Panc1 (cell line): ENCODE results near the gene ZNF568. TPM values are rescaled to one million over a fixed set of nuclear protein-coding genes. Genes with fewer than 3 reads are reported as not detected.

Experiments
- ATAC-seq: fragments of 200-7000 bp; cut with Tn5 transposase; 2 replicates; pipeline ENCODE4 v1.9.1; 2020; ENCODE audit warnings: mild to moderate bottlenecking, moderate library complexity
- BruUV-seq: library from RNA; stranded (reverse); fragments of 400-500 nt; replicated peaks from 2 replicates; lab custom pipeline; 2021; lab: Mats Ljungman, UMichigan
- CTCF ChIA-PET: fragments of 300-600 bp; sonication (Branson Sonifier 250); formaldehyde crosslinking; loops from one replicate; lab custom pipeline; 2022; ENCODE audit warnings: antibody characterized with exemption; lab: Charles Lee
- POLR2A ChIA-PET: fragments of 300-600 bp; sonication (Branson Sonifier 250); formaldehyde crosslinking; loops from one replicate; lab custom pipeline; 2022; ENCODE audit warnings: antibody characterized with exemption; lab: Charles Lee
- DNase-seq: peaks from one replicate; pipeline ENCODE4 v3.0.0-alpha.2; 2010; ENCODE audit warnings: low read depth, low spot score
- H3K27ac ChIP-seq: 2 replicates; pipeline ENCODE4 v1.5.1; 2011; ENCODE audit warnings: mild to moderate bottlenecking, low read length, inconsistent platforms
- H3K27me3 ChIP-seq: fragments of 200-500 bp; sonication (Bioruptor generic); 2 replicates; pipeline ENCODE4 v1.6.0; 2014; ENCODE audit warnings: low read length, inconsistent platforms; ENCODE audit not compliant: control insufficient read depth, insufficient read depth
- H3K36me3 ChIP-seq: fragments of 200-500 bp; sonication (Bioruptor generic); 2 replicates; pipeline ENCODE4 v1.5.1; 2014; ENCODE audit warnings: inconsistent platforms, mild to moderate bottlenecking, low read length, moderate library complexity; ENCODE audit not compliant: control insufficient read depth, insufficient read depth
- H3K4me1 ChIP-seq: 2 replicates; pipeline ENCODE4 v1.5.1; 2011; ENCODE audit warnings: inconsistent platforms, mild to moderate bottlenecking, low read length, moderate library complexity; ENCODE audit not compliant: control insufficient read depth, insufficient read depth
- H3K4me3 ChIP-seq, 2 experiments: 2 replicates each; pipeline ENCODE4 v1.5.1; 2011 to 2012; ENCODE audit warnings: low read depth in 2 of 2, low read length in 2 of 2, mild to moderate bottlenecking in 2 of 2, inconsistent platforms in 1 of 2, moderate library complexity in 1 of 2
- H3K9me3 ChIP-seq: fragments of 200-500 bp; sonication (Bioruptor generic); 2 replicates; pipeline ENCODE4 v1.5.1; 2014; ENCODE audit warnings: low read depth, mild to moderate bottlenecking, inconsistent platforms, low read length, moderate library complexity; ENCODE audit not compliant: control insufficient read depth, insufficient read depth
- POLR2AphosphoS5 ChIP-seq: IDR thresholded peaks from 2 replicates; pipeline ENCODE4 v1.6.1; 2012; ENCODE audit warnings: mild to moderate bottlenecking, low read depth, low read length, moderate library complexity
- REST ChIP-seq, 2 experiments: IDR thresholded peaks; 2 replicates each; pipeline ENCODE4 v1.6.1; 2011 to 2012; ENCODE audit warnings: low read depth in 2 of 2, control low read depth in 1 of 2, low read length in 1 of 2, mild to moderate bottlenecking in 1 of 2, moderate library complexity in 1 of 2; ENCODE audit not compliant: insufficient read depth in 1 of 2
- SIN3A ChIP-seq: IDR thresholded peaks from 2 replicates; pipeline ENCODE4 v1.6.1; 2012; ENCODE audit warnings: low read depth, mild to moderate bottlenecking, low read length, moderate library complexity, borderline replicate concordance; ENCODE audit not compliant: insufficient read depth
- TCF7L2 ChIP-seq: IDR thresholded peaks from 2 replicates; pipeline ENCODE4 v1.6.1; 2011; ENCODE audit warnings: mild to moderate bottlenecking, low read depth, low read length, inconsistent platforms
- in situ Hi-C: cut with HindIII; loops from 2 replicates; pipeline ENCODE4 v1.10.0; 2016; ENCODE audit warnings: low sequenced_read_pairs, low pct_unique_long_range_greater_than_20kb
- intact Hi-C: fragments of 100-400 bp; cut with micrococcal nuclease; formaldehyde crosslinking; loops from one replicate; pipeline ENCODE4 v1.10.0; 2022; ENCODE audit not compliant: unreplicated experiment
- total RNA-seq: library from RNA; stranded (reverse); gene quantifications from one replicate; pipeline ENCODE4 v1.2.1, GENCODE V29; 2021; ENCODE audit not compliant: unreplicated experiment
- TF ChIP-seq, protein P1 (sequence below): fragments of 450-650 bp; IDR thresholded peaks from 2 replicates; pipeline ENCODE4 v1.5.1; 2017; ENCODE audit warnings: mild to moderate bottlenecking

Gene ZNF568
- total RNA-seq, 1 experiment from 2014 or later: 19.3 TPM

DNA sequence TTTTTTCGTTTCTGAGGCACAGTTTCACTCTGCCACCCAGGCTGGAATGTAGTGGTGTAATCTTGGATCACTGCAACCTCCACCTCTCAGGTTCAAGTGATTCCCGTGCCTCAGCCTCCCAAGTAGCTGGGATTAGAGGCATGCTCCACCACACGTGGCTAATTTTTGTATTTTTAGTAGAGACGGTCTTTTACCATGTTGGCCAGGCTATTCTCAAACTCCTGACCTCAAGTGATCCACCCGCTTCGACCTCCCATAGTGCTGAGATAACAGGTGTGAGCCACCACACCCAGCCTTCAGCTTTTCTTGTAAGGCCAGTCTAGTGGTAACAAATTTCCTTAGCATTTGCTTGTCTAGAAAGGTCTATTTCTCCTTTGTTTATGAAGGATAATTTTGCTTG lies 46.2 kb downstream of the ZNF568 start:
- Histone ChIP-seq H3K9me3 (no peaks in the 10 kb centered on the region; the same call in 1 of the 2 replicates), H3K27me3 (no peaks in the 10 kb centered on the region), H3K36me3 (no peaks in the 10 kb centered on the region), H3K4me3 (no peak overlapping the region), H3K27ac (no peak overlapping the region), H3K4me1 (no peaks in the 10 kb centered on the region)
- ATAC-seq: no peak
- DNase-seq: no peak
- CTCF ChIA-PET: no interaction called here
- POLR2A ChIA-PET: interaction anchor here (1.0 kb wide), 1 partner anchor 31 kb away, joined by 6 read pairs; no protein-coding TSS in a partner anchor
- in situ Hi-C loops (no loop called here), intact Hi-C loops (no loop called here)
- TF ChIP-seq, protein P1, sequence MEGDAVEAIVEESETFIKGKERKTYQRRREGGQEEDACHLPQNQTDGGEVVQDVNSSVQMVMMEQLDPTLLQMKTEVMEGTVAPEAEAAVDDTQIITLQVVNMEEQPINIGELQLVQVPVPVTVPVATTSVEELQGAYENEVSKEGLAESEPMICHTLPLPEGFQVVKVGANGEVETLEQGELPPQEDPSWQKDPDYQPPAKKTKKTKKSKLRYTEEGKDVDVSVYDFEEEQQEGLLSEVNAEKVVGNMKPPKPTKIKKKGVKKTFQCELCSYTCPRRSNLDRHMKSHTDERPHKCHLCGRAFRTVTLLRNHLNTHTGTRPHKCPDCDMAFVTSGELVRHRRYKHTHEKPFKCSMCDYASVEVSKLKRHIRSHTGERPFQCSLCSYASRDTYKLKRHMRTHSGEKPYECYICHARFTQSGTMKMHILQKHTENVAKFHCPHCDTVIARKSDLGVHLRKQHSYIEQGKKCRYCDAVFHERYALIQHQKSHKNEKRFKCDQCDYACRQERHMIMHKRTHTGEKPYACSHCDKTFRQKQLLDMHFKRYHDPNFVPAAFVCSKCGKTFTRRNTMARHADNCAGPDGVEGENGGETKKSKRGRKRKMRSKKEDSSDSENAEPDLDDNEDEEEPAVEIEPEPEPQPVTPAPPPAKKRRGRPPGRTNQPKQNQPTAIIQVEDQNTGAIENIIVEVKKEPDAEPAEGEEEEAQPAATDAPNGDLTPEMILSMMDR: no peak
- TF ChIP-seq TCF7L2 (no peak), POLR2AphosphoS5 (no peak), REST (IDR thresholded peaks at IDR 0.05; ENCODE audit: insufficient read depth in 1 of 2, low read depth in 2 of 2, low read length in 1 of 2) (no peak), SIN3A (no peak)
- BruUV-seq: no TSS peak

GRCh38 chr19:36963280-36963679 lies 47.1 kb downstream of the ZNF568 start:
- ATAC-seq (no peak), DNase-seq (no peak)
- Histone ChIP-seq H3K27me3 (no peaks in the 10 kb centered on the region), H3K4me1 (no peaks in the 10 kb centered on the region), H3K9me3 (no peaks in the 10 kb centered on the region; the same call in 1 of the 2 replicates), H3K27ac (no peak overlapping the region), H3K4me3 (no peak overlapping the region), H3K36me3 (no peaks in the 10 kb centered on the region)
- TF ChIP-seq TCF7L2 (no peak), REST (IDR thresholded peaks at IDR 0.05; ENCODE audit: insufficient read depth in 1 of 2, low read depth in 2 of 2, low read length in 1 of 2) (no peak), POLR2AphosphoS5 (no peak), SIN3A (no peak)
- TF ChIP-seq, protein P1: no peak
- POLR2A ChIA-PET: no interaction called here
- intact Hi-C loops: no loop called here
- in situ Hi-C loops: no loop called here
- no TSS peak for BruUV-seq
- CTCF ChIA-PET: no interaction called here
